KMS-11 (cell line): ENCODE measurements around the gene C5orf22.

Experiments
- H2AFZ ChIP-seq: fragments of 200-600 bp; sonication (generic); 2 replicates; pipeline ENCODE4 v1.6.1; 2016; ENCODE audit warnings: antibody characterized with exemption, mixed run types, low read depth
- H3K27ac ChIP-seq: fragments of 200-600 bp; sonication (generic); 2 replicates; pipeline ENCODE4 v1.6.1; 2016; ENCODE audit warnings: mild to moderate bottlenecking, mixed run types
- H3K27me3 ChIP-seq: fragments of 200-600 bp; sonication (generic); 2 replicates; pipeline ENCODE4 v1.6.1; 2017; ENCODE audit warnings: mild to moderate bottlenecking, low read depth, mixed run types, moderate library complexity; ENCODE audit not compliant: insufficient read depth
- H3K36me3 ChIP-seq: fragments of 200-600 bp; sonication (generic); 2 replicates; pipeline ENCODE4 v1.6.1; 2017; ENCODE audit warnings: mild to moderate bottlenecking, mixed run types; ENCODE audit not compliant: insufficient read depth
- H3K4me1 ChIP-seq: fragments of 200-600 bp; sonication (generic); 2 replicates; pipeline ENCODE4 v1.6.1; 2016; ENCODE audit warnings: mild to moderate bottlenecking, low read depth, mixed run types; ENCODE audit not compliant: poor library complexity, severe bottlenecking
- H3K4me2 ChIP-seq: fragments of 200-600 bp; sonication (generic); 2 replicates; pipeline ENCODE4 v1.7.0; 2016; ENCODE audit warnings: mild to moderate bottlenecking, mixed run types
- H3K4me3 ChIP-seq: fragments of 200-600 bp; sonication (generic); IDR thresholded peaks from 2 replicates; pipeline ENCODE4 v1.6.1; 2017; ENCODE audit warnings: low read depth, low read length, mixed read lengths; ENCODE audit not compliant: insufficient read depth
- H3K79me2 ChIP-seq: fragments of 200-600 bp; sonication (generic); 2 replicates; pipeline ENCODE4 v1.6.1; 2016; ENCODE audit warnings: low read depth, mixed run types; ENCODE audit not compliant: insufficient read depth
- H3K9ac ChIP-seq: fragments of 200-600 bp; sonication (generic); 2 replicates; pipeline ENCODE4 v1.6.1; 2016; ENCODE audit warnings: mild to moderate bottlenecking, mixed run types
- H4K20me1 ChIP-seq: fragments of 200-600 bp; sonication (generic); 2 replicates; pipeline ENCODE4 v1.6.1; 2016; ENCODE audit warnings: mild to moderate bottlenecking, mixed run types; ENCODE audit not compliant: insufficient read depth
- CTCF ChIP-seq: fragments of 200-600 bp; sonication (generic); conservative IDR thresholded peaks from 2 replicates; pipeline ENCODE4 v1.6.1; 2017; ENCODE audit warnings: low read depth, mild to moderate bottlenecking, antibody characterized with exemption, low read length, moderate library complexity, mixed read lengths

C5orf22 gene

GRCh38 chr5:31516802-31517201, 15.3 kb upstream of the C5orf22 start:
- Histone ChIP-seq H3K9ac (no peak overlapping the region), H4K20me1 (no peaks in the 10 kb centered on the region), H3K27me3 (no peaks in the 10 kb centered on the region), H3K27ac (no peak overlapping the region), H3K4me3 (no peak overlapping the region), H3K4me2 (no peak overlapping the region), H3K79me2 (no peaks in the 10 kb centered on the region), H3K36me3 (peaks cover 3% of the 10 kb centered on the region; the same call in 1 of the 2 replicates), H2AFZ (no peak overlapping the region), H3K4me1 (no peaks in the 10 kb centered on the region)
- TF ChIP-seq CTCF: no peak

- TF ChIP-seq CTCF: no peak
- no peaks in the 10 kb centered on the region for H3K79me2 ChIP-seq
- H3K4me1 ChIP-seq: no peaks in the 10 kb centered on the region
- no peaks in the 10 kb centered on the region for H4K20me1 ChIP-seq
- H3K9ac ChIP-seq: no peak overlapping the region
- H3K27ac ChIP-seq: no peak overlapping the region
- no peak overlapping the region for H3K4me2 ChIP-seq
- H3K27me3 ChIP-seq: no peaks in the 10 kb centered on the region
- no peak overlapping the region for H3K4me3 ChIP-seq
- no peak overlapping the region for H2AFZ ChIP-seq
- H3K36me3 ChIP-seq: peaks cover 7% of the 10 kb centered on the region; the same call in 1 of the 2 replicates
Observed at GRCh38 chr5:31523041-31523440, 9.1 kb upstream of the C5orf22 start.

GRCh38 chr5:31530541-31531265, 1.4 kb upstream of the C5orf22 start:
- H3K4me1 ChIP-seq: peaks cover 17% of the 10 kb centered on the region
- no peaks in the 10 kb centered on the region for H3K27me3 ChIP-seq
- peak overlapping the region; percentile 96 for H3K4me2 ChIP-seq
- no peak overlapping the region for H3K4me3 ChIP-seq
- no peaks in the 10 kb centered on the region for H4K20me1 ChIP-seq
- H3K9ac ChIP-seq: peak overlapping the region; percentile 62; the same call in 1 of the 2 replicates
- no peak for TF ChIP-seq CTCF
- peaks cover 31% of the 10 kb centered on the region for H3K79me2 ChIP-seq
- peak overlapping the region; percentile 42; the same call in 1 of the 2 replicates for H3K27ac ChIP-seq
- H3K36me3 ChIP-seq: no peaks in the 10 kb centered on the region; the same call in 1 of the 2 replicates
- 0 out of 2 replicates have a peak overlapping the region, but pooled peaks have one; percentile 62 for H2AFZ ChIP-seq

GRCh38 chr5:31531543-31531887, 586 bp upstream of the C5orf22 start:
- Histone ChIP-seq H3K4me1 (peaks cover 17% of the 10 kb centered on the region), H3K27me3 (no peaks in the 10 kb centered on the region), H3K9ac (peak overlapping the region; percentile 62; the same call in 1 of the 2 replicates), H2AFZ (peak overlapping the region; percentile 62; the same call in 1 of the 2 replicates), H3K27ac (peak overlapping the region; percentile 42; the same call in 1 of the 2 replicates), H4K20me1 (no peaks in the 10 kb centered on the region), H3K4me2 (peak overlapping the region; percentile 96), H3K4me3 (no peak overlapping the region), H3K79me2 (peaks cover 31% of the 10 kb centered on the region), H3K36me3 (no peaks in the 10 kb centered on the region; the same call in 1 of the 2 replicates)
- TF ChIP-seq CTCF: no peak
